GM18861 (cell line): ENCODE data around the gene DNAJC3.
"Not testable (repeated sequence)": the region's sequence is repeated elsewhere in the genome, so short reads cannot be mapped to it uniquely, and the experiment has no call there.

Experiments used
- ATAC-seq: cut with Tn5 transposase; IDR thresholded peaks from one replicate; pipeline ENCODE4 v1.9.1; 2021; ENCODE audit not compliant: unreplicated experiment

Gene DNAJC3

GRCh38 chr13:95713651-95714050 is 36.7 kb downstream of the DNAJC3 start:
- no peak for ATAC-seq

GRCh38 chr13:95714142-95714832 is 37.3 kb downstream of the DNAJC3 start:
- ATAC-seq: no peak

GRCh38 chr13:95716231-95716630 is 39.3 kb downstream of the DNAJC3 start:
- ATAC-seq: no peak

GRCh38 chr13:95722241-95722640 is 45.3 kb downstream of the DNAJC3 start:
- ATAC-seq: no peak

GRCh38 chr13:95723438-95723837 is 46.5 kb downstream of the DNAJC3 start:
- ATAC-seq: no peak

GRCh38 chr13:95724252-95724651 is 47.3 kb downstream of the DNAJC3 start:
- ATAC-seq: no peak

- no peak for ATAC-seq
These were observed 49.9 kb downstream of the DNAJC3 start for GRCh38 chr13:95726876-95727275.

GRCh38 chr13:95728957-95729356 is 52.0 kb downstream of the DNAJC3 start:
- no peak for ATAC-seq

- ATAC-seq: no peak
These were observed 57.2 kb downstream of the DNAJC3 start for GRCh38 chr13:95734124-95734523.

- not testable (repeated sequence) for ATAC-seq
These were observed 63.4 kb downstream of the DNAJC3 start for GRCh38 chr13:95740071-95740978.

- no peak for ATAC-seq
These were observed 64.0 kb downstream of the DNAJC3 start for GRCh38 chr13:95740979-95741320.

- ATAC-seq: no peak
These were observed 64.9 kb downstream of the DNAJC3 start for GRCh38 chr13:95741584-95742563.

- no peak for ATAC-seq
These were observed 66.3 kb downstream of the DNAJC3 start for GRCh38 chr13:95743192-95743591.

- no peak for ATAC-seq
These were observed 68.3 kb downstream of the DNAJC3 start for GRCh38 chr13:95745289-95745688.

- no peak for ATAC-seq
These were observed 68.8 kb downstream of the DNAJC3 start for GRCh38 chr13:95745752-95746151.

- no peak for ATAC-seq
These were observed 72.6 kb downstream of the DNAJC3 start for GRCh38 chr13:95749545-95749944.

- no peak for ATAC-seq
These were observed 75.7 kb downstream of the DNAJC3 start for GRCh38 chr13:95752677-95753076.

GRCh38 chr13:95754069-95754468 is 77.1 kb downstream of the DNAJC3 start:
- ATAC-seq: no peak

GRCh38 chr13:95756072-95756471 is 79.1 kb downstream of the DNAJC3 start:
- no peak for ATAC-seq

GRCh38 chr13:95762626-95763025 is 85.7 kb downstream of the DNAJC3 start:
- not testable (repeated sequence) for ATAC-seq

GRCh38 chr13:95763601-95764000 is 86.7 kb downstream of the DNAJC3 start:
- ATAC-seq: no peak
